ENCODE data around the gene PRDX1. TPM values are rescaled to one million over a fixed set of nuclear protein-coding genes. Genes with fewer than 3 reads are reported as not detected.

PRDX1 gene
- total and polyA plus RNA-seq, 2 of the 4 experiments (the other 2 are of a cell fraction): 612 to 883 TPM

DNA sequence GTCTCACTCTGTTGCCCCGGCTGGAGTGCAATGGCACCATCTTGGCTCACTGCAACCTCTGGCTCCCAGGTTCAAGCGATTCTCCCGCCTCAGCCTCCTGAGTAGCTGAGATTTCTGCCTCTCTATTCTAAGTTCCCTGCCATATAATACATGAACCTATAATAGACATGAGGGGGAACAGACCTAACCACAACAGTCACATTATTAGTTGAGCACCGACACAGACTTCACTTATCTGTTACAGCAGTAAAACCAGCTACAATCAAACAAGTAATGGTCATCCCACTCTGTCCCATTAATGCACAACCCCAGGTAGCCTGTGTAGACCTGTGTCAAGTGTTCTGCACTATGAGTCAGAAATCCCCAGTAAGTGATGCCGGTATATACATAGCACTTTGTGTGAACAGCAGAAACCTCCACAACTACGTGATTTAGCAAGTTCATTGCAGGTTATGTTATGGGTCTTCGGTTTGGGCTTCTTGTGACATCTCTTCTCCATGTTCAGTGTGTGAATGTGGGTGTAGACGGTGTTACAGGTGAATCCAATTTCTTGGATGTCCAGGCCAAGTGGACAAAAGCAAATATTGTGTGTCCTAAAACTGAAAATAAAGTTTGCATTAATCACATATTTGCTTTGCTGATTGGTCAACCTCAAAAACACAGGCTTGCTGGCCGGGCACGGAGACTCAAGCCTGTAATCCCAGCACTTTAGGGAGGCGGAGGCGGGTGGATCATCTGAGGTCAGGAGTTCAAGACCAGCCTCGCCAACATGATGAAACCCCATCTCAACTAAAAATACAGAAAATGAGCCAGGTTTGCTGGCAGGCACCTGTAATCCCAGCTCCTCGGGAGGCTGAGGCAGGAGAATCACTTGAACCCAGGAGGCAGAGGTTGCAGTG is 18.0 kb downstream of the PRDX1 start:
- H2AK5ac ChIP-seq (ENCODE audit: low read depth, low read length): no peak overlapping the region
- dilution Hi-C loops (cut with HindIII; ENCODE audit: low sequenced_read_pairs, unreplicated experiment): no loop called here
- no peak overlapping the region for H3K56ac ChIP-seq (ENCODE audit: extremely low read depth, insufficient read depth, low read length)
- no peak overlapping the region for H3K14ac ChIP-seq (replicated peaks; ENCODE audit: low read depth, low read length)
- no peaks in the 10 kb centered on the region; the same call in none of the 2 replicates for H3K4me1 ChIP-seq (ENCODE audit: control insufficient read depth, insufficient read depth, low read length)
- intact Hi-C loops (cut with micrococcal nuclease): no loop called here
- no peak overlapping the region for H3K18ac ChIP-seq (ENCODE audit: low read depth, low read length)
- no peak overlapping the region for H3K4ac ChIP-seq (ENCODE audit: low read depth, low read length)
- H3K9me1 ChIP-seq (ENCODE audit: insufficient read depth, low read length): peaks cover 17% of the 10 kb centered on the region
- H3K4me3 ChIP-seq (ENCODE audit: insufficient read depth, low read depth, low read length): no peak overlapping the region
- ATAC-seq (ENCODE audit: low read depth) (no peak), DNase-seq (no peak)
- H2BK15ac ChIP-seq (ENCODE audit: low read depth, low read length): no peak overlapping the region
- peaks cover 6 to 19% of the 10 kb centered on the region in 2 experiments; a peak in 3 of 4 replicates for H3K79me1 ChIP-seq (ENCODE audit: low read depth in 1 of 2, low read length in 2 of 2)
- H3K9me3 ChIP-seq (ENCODE audit: control insufficient read depth, insufficient read depth, low read length): no peaks in the 10 kb centered on the region
- H3K23ac ChIP-seq (ENCODE audit: low read depth, low read length): no peak overlapping the region
- H3K27me3 ChIP-seq (ENCODE audit: control insufficient read depth, insufficient read depth, low read length): no peaks in the 10 kb centered on the region
- peaks cover 6% of the 10 kb centered on the region for H3K36me3 ChIP-seq (ENCODE audit: control insufficient read depth, insufficient read depth, low read length)
- H4K8ac ChIP-seq (ENCODE audit: low read depth in 2 of 2, low read length in 2 of 2): no peak overlapping the region
- ChIA-PET POLR2A (ENCODE audit: unreplicated experiment) (no interaction called here), CTCF (interaction anchor here (0.5 kb wide), 1 partner anchor 147 kb away, joined by 4 read pairs; no protein-coding TSS in a partner anchor)
- no peak overlapping the region for H4K91ac ChIP-seq (ENCODE audit: insufficient read depth, low read depth, low read length)
- no peak overlapping the region for H2BK5ac ChIP-seq (ENCODE audit: low read depth, low read length, poor library complexity, severe bottlenecking)
- no peak overlapping the region for H3K9ac ChIP-seq (ENCODE audit: low read depth, low read length)
- no peak overlapping the region for H3K4me2 ChIP-seq (ENCODE audit: low read depth, low read length)
- no peak overlapping the region for H2AK9ac ChIP-seq (replicated peaks; ENCODE audit: low read depth, low read length, poor library complexity)
- H2AFZ ChIP-seq (replicated peaks; ENCODE audit: low read length, poor library complexity): no peak overlapping the region
- no peak overlapping the region for H2BK120ac ChIP-seq (ENCODE audit: low read depth, low read length)
- H4K5ac ChIP-seq (ENCODE audit: low read depth, low read length): no peak overlapping the region
- peaks cover 6% of the 10 kb centered on the region for H4K20me1 ChIP-seq (ENCODE audit: insufficient read depth, low read length)
- no peak overlapping the region for H2BK20ac ChIP-seq (ENCODE audit: low read depth, low read length)
- TF ChIP-seq NFE2L2 (IDR thresholded peaks at IDR 0.05; ENCODE audit: low read depth, low read length) (no peak), SMC3 (IDR thresholded peaks at IDR 0.05; ENCODE audit: low read depth, low read length) (no peak), RCOR1 (IDR thresholded peaks at IDR 0.05; ENCODE audit: insufficient replicate concordance, low read length) (no peak), RAD21 (IDR thresholded peaks at IDR 0.05; ENCODE audit: low read length) (no peak), CHD1 (IDR thresholded peaks at IDR 0.05; ENCODE audit: low read depth, low read length) (no peak), BHLHE40 (IDR thresholded peaks at IDR 0.05; ENCODE audit: low read depth, low read length) (no peak), MXI1 (IDR thresholded peaks at IDR 0.05; ENCODE audit: borderline replicate concordance, low read depth, low read length) (no peak), FOS (IDR thresholded peaks at IDR 0.05; ENCODE audit: low read depth, low read length) (no peak), MAFK (IDR thresholded peaks at IDR 0.05; ENCODE audit: low read depth, low read length) (no peak), CEBPB (IDR thresholded peaks at IDR 0.05; ENCODE audit: low read depth, low read length) (no peak)
- TF ChIP-seq, protein P1, sequence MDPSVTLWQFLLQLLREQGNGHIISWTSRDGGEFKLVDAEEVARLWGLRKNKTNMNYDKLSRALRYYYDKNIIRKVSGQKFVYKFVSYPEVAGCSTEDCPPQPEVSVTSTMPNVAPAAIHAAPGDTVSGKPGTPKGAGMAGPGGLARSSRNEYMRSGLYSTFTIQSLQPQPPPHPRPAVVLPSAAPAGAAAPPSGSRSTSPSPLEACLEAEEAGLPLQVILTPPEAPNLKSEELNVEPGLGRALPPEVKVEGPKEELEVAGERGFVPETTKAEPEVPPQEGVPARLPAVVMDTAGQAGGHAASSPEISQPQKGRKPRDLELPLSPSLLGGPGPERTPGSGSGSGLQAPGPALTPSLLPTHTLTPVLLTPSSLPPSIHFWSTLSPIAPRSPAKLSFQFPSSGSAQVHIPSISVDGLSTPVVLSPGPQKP (IDR thresholded peaks at IDR 0.05; ENCODE audit: borderline replicate concordance, low read depth, low read length): no peak
- TF ChIP-seq, protein P2, sequence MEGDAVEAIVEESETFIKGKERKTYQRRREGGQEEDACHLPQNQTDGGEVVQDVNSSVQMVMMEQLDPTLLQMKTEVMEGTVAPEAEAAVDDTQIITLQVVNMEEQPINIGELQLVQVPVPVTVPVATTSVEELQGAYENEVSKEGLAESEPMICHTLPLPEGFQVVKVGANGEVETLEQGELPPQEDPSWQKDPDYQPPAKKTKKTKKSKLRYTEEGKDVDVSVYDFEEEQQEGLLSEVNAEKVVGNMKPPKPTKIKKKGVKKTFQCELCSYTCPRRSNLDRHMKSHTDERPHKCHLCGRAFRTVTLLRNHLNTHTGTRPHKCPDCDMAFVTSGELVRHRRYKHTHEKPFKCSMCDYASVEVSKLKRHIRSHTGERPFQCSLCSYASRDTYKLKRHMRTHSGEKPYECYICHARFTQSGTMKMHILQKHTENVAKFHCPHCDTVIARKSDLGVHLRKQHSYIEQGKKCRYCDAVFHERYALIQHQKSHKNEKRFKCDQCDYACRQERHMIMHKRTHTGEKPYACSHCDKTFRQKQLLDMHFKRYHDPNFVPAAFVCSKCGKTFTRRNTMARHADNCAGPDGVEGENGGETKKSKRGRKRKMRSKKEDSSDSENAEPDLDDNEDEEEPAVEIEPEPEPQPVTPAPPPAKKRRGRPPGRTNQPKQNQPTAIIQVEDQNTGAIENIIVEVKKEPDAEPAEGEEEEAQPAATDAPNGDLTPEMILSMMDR (conservative IDR thresholded peaks at IDR 0.05; ENCODE audit: low read depth, low read length): no peak
- BruUV-seq (replicated peaks): no TSS peak
- no peak overlapping the region for H3K27ac ChIP-seq (ENCODE audit: insufficient read depth, low read length)
- in situ Hi-C loops (cut with MboI; ENCODE audit: low sequenced_read_pairs): no loop called here
- WGBS, 2 experiments (ENCODE audit: extremely low coverage in 2 of 2, insufficient read length in 1 of 2): 100% methylated on average over 1 of the region's 14 CpGs; no CpG with 5 or more reads in 1 of the 2 experiments

All from IMR-90 (cell line).